Measurements from ENCODE around the gene AGR3.
"Not testable (repeated sequence)": the region's sequence is repeated elsewhere in the genome, so short reads cannot be mapped to it uniquely, and the experiment has no call there.

The AGR3 gene

DNA sequence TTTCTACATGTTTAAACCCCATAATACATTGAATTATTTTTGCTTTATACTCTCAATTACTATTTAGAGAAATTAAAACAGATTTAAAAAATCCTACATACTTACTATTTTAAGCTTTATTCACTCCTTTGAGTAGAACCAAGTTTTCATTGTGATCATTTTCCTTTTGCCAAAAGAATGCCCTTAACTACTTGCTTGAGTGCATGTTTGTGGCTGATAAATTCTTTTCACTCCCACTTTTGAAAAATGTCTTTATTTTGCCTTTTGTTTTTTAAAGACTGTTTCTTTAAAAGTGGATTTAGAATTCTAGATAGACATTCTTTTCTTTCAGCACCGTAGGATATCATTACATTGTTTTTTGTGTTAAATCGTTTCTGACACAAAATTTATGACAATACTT, 22.3 kb upstream of the AGR3 start:
- DNase-seq: no peak
- intact Hi-C loops (cut with DNase I): no loop called here

DNA sequence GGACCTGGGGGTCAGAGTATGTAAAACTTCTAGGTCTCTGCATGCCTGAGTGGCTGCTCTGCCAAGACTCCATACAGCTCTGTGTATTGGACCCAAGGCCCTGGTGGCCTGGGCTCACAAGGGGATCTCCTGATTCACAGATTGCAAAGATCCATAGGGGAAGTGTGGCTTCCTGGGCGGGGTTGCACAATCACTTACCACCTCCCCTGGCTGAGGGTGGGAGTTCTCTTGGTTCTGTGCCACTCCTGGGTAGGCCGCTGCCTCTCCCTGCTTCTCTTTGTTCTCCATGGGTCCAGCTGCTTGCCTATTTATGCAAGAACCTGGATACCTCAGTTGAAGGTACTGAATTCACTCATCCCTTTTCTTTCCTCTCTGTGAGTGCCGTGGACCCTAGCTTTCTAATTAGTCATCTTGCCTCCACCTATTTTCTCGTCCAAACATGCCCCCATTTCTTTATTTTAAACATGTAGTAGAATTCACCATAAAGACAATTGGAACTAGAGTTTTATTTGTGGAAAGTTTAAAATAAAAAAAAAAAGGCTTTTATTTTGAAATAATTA, 18.5 kb upstream of the AGR3 start:
- intact Hi-C loops (cut with DNase I): no loop called here
- DNase-seq: no peak

- intact Hi-C loops (cut with DNase I): no loop called here
- DNase-seq: no peak
Observed at GRCh38 chr7:16891874-16892643, 10.3 kb upstream of the AGR3 start.

GRCh38 chr7:16891338-16891737, 9.6 kb upstream of the AGR3 start:
- DNase-seq: peak in 23 of 42 donors; percentile 3 to 76 (median 29)
- intact Hi-C loops (cut with DNase I): no loop called here

GRCh38 chr7:16889851-16890415, 8.2 kb upstream of the AGR3 start:
- intact Hi-C loops (cut with DNase I): no loop called here
- DNase-seq: no peak

- DNase-seq: no peak
- intact Hi-C loops (cut with DNase I): no loop called here
Observed at GRCh38 chr7:16889305-16889704, 7.5 kb upstream of the AGR3 start.

- intact Hi-C loops (cut with DNase I): no loop called here
- DNase-seq: no peak
Observed at GRCh38 chr7:16883918-16884317, 2.1 kb upstream of the AGR3 start.

DNA sequence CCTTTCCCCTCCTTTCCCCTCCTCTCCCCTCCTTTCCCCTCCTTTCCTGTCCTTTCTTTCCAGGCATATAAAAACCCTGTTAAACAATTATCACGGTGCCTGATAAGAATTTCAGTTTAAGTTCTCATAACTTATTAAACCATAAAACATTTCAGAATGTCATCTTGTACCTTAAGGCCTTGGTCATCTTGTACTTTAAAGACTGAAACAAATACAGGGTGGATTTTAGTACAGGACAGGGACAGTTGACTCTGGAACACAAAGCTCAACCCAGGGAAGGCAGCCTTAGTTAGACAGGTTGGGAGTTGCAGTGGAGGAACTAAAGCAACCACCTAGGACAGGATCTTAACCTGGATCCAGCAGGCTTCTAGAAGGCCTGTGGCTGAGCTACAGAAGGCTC, 1.2 kb downstream of the AGR3 start:
- no peak for DNase-seq
- intact Hi-C loops (cut with DNase I): no loop called here

- intact Hi-C loops (cut with DNase I): no loop called here
Observed at GRCh38 chr7:16879181-16879580, 2.6 kb downstream of the AGR3 start.

DNA sequence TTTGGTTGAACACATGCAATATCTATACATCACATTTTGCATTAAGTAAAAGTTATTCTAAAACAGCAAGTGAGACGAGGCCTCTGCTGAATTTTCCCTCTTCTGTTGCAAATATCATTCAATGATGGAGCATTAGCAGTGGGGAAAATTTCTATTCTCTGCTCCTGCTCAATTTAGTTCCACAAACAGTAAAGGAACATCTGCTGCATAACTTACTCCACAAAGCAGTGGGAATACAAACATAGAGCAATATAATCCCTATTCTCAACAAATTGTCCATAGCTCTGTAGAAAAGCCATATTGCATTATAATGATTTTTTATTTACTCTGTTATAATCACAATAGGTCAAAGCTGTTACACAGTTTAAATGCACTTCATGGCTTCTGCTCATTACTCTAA, 5.9 kb downstream of the AGR3 start:
- DNase-seq: no peak
- intact Hi-C loops (cut with DNase I): no loop called here

More at GRCh38 chr7:16879181-16879580, 2.6 kb downstream of the AGR3 start:
- DNase-seq: no peak

DNA sequence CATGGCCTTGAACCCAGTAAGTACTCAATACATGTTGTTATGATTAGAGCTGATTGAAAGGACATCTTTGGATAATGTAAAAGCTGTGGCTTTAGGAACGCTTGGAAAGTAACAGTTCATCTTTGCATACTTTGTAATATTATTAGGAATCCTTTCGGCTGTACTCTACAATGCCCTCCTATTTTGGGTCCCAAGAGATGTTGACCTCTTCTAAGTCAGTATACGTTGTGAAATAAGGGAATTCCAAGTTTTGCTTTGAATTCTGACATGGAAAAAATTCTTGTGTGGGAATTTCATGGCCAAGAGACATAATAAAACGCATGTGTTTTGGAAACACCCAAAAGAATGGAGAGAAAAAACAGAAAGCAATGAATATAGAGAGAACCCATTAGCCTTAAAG, 7.7 kb downstream of the AGR3 start:
- intact Hi-C loops (cut with DNase I): no loop called here

GRCh38 chr7:16867328-16867727, 14.5 kb downstream of the AGR3 start:
- intact Hi-C loops (cut with DNase I): no loop called here
- no peak for DNase-seq

More for the DNA sequence above, 7.7 kb downstream of the AGR3 start:
- DNase-seq: no peak

GRCh38 chr7:16853189-16853588, 28.6 kb downstream of the AGR3 start:
- DNase-seq; intact Hi-C loops (cut with DNase I): not testable (repeated sequence)

DNA sequence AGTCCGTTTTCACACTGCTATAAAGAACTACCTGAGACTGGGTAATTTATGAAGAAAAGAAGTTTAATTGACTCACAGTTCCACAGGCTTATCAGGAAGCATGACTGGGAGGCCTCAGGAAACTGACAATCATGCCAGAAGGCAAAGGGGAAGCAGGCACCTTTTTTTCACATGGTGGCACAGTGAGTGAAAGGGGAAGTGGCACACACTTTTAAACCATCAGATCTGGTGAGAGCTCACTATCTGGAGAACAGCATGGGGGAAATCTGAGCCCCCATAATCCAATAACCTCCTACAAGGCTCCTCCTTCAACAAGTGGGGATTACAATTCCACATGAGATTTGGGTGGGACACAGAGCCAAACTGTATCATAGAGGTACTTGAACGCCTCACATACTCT, 30.0 kb downstream of the AGR3 start:
- peak in 16 of 42 donors; percentile 9 to 50 (median 21) for DNase-seq

DNA sequence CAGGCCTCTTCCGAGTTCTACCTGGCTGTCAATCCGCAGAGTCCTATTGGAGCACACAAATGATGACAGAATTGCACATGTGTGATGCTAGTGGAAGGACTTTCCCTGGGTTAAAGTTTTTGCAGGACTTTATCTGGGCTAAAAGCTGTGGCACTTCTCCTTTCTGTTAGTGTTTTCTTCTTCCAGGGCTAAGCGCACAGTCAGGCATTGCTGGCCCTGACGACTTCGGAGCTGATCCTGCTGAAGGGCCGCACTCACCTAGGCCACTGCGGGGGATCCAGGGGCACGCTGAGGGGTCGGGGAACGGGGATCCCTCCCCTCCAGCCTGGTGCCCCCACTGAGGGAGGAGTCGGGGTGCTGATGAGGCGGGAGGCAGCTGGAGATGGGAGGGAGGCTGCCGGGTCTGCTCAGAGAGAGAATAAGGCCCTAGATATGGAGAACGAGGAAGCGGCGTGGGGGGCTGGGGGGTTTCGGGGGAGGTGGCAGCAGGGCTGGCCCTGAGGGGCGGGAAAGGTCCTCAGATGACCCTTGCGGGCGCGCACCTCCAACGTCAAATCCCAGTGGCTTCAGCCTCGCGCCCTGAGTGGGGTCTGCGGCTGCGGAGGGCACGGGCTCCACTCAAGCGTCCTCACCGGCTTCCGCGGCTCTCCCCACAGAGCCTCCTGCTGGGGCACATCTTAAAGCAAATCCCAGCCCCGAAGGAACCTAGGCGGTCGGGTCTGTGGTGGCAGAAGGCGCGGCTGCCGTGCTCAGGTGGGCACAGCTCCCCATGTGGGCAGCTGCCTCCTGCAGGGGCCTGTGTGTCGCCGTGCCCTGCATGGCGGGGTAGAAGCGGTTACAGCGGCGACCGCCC, 30.9 kb downstream of the AGR3 start:
- intact Hi-C loops (cut with DNase I): no loop called here
- peak in 2 of 42 donors; percentile 26 to 35 for DNase-seq

More for the DNA sequence above, 30.0 kb downstream of the AGR3 start:
- intact Hi-C loops (cut with DNase I): no loop called here

DNA sequence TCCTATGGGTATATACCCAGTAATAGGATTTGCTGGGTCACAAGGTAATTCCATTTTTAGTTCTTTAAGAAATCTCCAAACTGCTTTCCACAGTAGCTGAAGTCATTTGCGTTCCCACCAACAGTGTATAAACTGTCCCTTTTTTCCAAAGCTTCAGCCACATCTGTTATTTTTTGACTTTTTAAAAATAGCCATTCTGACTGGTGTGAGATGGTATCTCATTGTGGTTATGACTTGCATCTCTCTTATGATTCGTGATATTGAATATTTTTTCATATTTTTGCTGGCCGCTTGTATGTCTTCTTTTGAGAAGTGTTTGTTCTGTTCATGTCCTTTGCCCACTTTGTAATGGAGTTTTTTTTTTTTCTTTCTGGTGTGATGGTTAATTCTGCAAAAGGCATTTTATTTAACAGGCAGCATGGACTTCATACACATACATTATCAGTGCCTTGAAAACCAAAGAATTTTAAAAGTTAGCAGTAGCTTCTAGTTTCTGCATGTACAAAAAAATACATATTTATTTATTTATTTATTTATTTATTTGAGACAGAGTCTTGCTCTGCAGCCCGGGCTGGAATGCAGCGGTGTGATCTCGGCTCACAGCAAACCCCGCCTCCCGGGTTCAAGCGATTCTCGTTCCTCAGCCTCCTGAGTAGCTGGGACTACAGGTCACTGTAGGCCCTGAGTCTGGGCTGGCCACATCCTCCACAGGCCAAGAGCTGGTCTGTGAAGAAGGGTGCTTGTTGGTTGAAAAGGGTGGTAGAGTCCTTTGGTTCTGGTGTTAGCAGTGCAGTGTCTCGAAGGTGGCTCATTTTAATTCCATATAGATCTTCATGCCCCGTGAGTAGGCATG, 32.3 kb downstream of the AGR3 start:
- intact Hi-C loops (cut with DNase I): no loop called here
- no peak for DNase-seq

- no peak for DNase-seq
- intact Hi-C loops (cut with DNase I): no loop called here
Observed at GRCh38 chr7:16847381-16847860, 34.4 kb downstream of the AGR3 start.

- intact Hi-C loops (cut with DNase I): no loop called here
- DNase-seq: no peak
Observed at GRCh38 chr7:16846601-16847165, 35.1 kb downstream of the AGR3 start.

All from head of caudate nucleus (tissue), 42 donors.